ENCODE measurements around the gene FOXC1. TPM values are rescaled to one million over a fixed set of nuclear protein-coding genes. Genes with fewer than 3 reads are reported as not detected.

The FOXC1 gene
- total RNA-seq, 1 experiment from 2014 or later, result 16.7 TPM

DNA sequence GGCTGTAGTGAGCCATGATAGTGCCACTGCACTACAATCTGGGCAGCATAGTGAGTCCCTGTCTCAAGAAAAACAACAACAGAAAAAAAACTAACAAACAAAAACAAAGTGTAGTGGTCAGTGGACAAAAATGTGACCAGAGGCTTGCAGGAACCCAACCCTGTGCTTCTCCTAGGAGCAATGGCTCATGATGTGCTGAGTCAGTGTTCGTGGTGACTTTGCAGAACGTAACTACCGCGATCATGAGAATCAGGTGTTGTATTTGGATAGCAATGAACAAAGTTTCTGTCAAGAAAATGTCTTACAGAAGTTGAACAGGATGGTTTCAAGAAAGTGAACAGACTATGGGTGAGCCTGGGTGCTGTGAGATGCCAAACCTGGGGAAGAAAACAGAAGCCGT is 18.5 kb upstream of the FOXC1 start:
- H3K27ac Mint-ChIP-seq (ENCODE audit: low read depth, unreplicated experiment), result no peak overlapping the region
- ChIA-PET POLR2A (no interaction called here), CTCF (interaction anchor here (1.0 kb wide), 2 partner anchors 604 to 764 kb away, joined by 3 read pairs; no protein-coding TSS in a partner anchor)
- TF ChIP-seq CTCF (IDR thresholded peaks at IDR 0.05; ENCODE audit: unreplicated experiment), result no peak
- no peak overlapping the region for H3K4me3 Mint-ChIP-seq (ENCODE audit: unreplicated experiment)
- H3K4me1 Mint-ChIP-seq (ENCODE audit: insufficient read depth, unreplicated experiment), result peaks cover 8% of the 10 kb centered on the region
- intact Hi-C loops (cut with micrococcal nuclease), result no loop called here
- BruUV-seq (replicated peaks), result no TSS peak
- peaks cover 21% of the 10 kb centered on the region for H3K27me3 Mint-ChIP-seq (ENCODE audit: insufficient read depth, unreplicated experiment)
- no peak for DNase-seq (ENCODE audit: unreplicated experiment)
- H3K36me3 Mint-ChIP-seq (ENCODE audit: insufficient read depth, unreplicated experiment), result no peaks in the 10 kb centered on the region
- no peaks in the 10 kb centered on the region for H3K9me3 Mint-ChIP-seq (ENCODE audit: unreplicated experiment)

DNA sequence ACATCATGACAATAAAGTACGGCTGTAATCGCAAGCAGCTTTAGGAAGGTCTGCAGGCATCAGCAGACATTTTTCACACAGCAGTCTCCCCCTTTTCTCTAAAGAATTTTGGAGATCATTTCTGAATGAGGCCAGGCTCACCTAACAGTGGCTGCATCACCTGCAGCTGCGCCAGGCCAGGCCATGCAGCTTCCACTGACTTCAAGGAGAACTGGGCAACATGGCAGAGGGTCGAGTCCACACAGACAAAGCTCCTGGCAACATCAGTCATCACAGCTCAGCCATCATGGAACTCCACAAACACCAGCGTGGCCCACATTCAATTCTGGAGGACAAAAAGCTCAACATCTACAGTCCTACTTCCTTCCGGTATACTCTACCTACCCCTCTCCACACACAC is 17.8 kb upstream of the FOXC1 start:
- CTCF ChIA-PET, result interaction anchor here (0.6 to 1.0 kb wide), 3 partner anchors 515 to 763 kb away, joined by 3 read pairs; no protein-coding TSS in a partner anchor
- intact Hi-C loops (cut with micrococcal nuclease), result no loop called here
- H3K9me3 Mint-ChIP-seq (ENCODE audit: unreplicated experiment), result no peaks in the 10 kb centered on the region
- H3K27ac Mint-ChIP-seq (ENCODE audit: low read depth, unreplicated experiment), result no peak overlapping the region
- TF ChIP-seq CTCF (IDR thresholded peaks at IDR 0.05; ENCODE audit: unreplicated experiment), result no peak
- no TSS peak for BruUV-seq (replicated peaks)
- no peaks in the 10 kb centered on the region for H3K36me3 Mint-ChIP-seq (ENCODE audit: insufficient read depth, unreplicated experiment)
- H3K4me1 Mint-ChIP-seq (ENCODE audit: insufficient read depth, unreplicated experiment), result peaks cover 12% of the 10 kb centered on the region
- POLR2A ChIA-PET, result interaction anchor here (0.6 kb wide), 1 partner anchor 1397 kb away, joined by 3 read pairs; no protein-coding TSS in a partner anchor
- no peak for DNase-seq (ENCODE audit: unreplicated experiment)
- H3K4me3 Mint-ChIP-seq (ENCODE audit: unreplicated experiment), result no peak overlapping the region
- H3K27me3 Mint-ChIP-seq (ENCODE audit: insufficient read depth, unreplicated experiment), result peaks cover 21% of the 10 kb centered on the region

DNA sequence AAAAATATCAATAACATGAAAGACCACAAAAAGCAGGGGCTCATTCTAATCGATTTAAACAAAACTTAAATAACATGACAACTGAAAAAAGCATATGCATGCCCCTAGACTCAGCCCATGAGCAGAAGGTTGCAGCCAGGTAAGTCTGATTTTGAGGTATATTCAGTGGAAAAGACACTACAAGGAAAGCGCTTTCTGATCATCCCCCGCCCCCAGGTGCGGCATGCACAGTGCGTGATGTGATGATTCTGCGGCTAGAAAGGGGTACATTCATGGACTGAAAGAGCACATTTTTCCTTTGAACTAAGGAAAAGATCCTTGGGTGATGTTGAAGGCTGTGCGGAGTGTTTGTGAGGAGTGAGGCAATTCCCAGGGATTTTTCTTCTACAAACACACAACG is 16.9 kb upstream of the FOXC1 start:
- no TSS peak for BruUV-seq (replicated peaks)
- H3K9me3 Mint-ChIP-seq (ENCODE audit: unreplicated experiment), result no peaks in the 10 kb centered on the region
- POLR2A ChIA-PET, result interaction anchor here (0.6 kb wide), 1 partner anchor 1396 kb away, joined by 3 read pairs; no protein-coding TSS in a partner anchor
- H3K4me3 Mint-ChIP-seq (ENCODE audit: unreplicated experiment), result no peak overlapping the region
- H3K36me3 Mint-ChIP-seq (ENCODE audit: insufficient read depth, unreplicated experiment), result no peaks in the 10 kb centered on the region
- intact Hi-C loops (cut with micrococcal nuclease), result no loop called here
- CTCF ChIA-PET, result interaction anchor here (0.7 to 1.3 kb wide), 3 partner anchors 465 to 1157 kb away, joined by 3 to 5 read pairs (median 4); no protein-coding TSS in a partner anchor
- DNase-seq (ENCODE audit: unreplicated experiment), result no peak
- no peak for TF ChIP-seq CTCF (IDR thresholded peaks at IDR 0.05; ENCODE audit: unreplicated experiment)
- peaks cover 21% of the 10 kb centered on the region for H3K4me1 Mint-ChIP-seq (ENCODE audit: insufficient read depth, unreplicated experiment)
- H3K27me3 Mint-ChIP-seq (ENCODE audit: insufficient read depth, unreplicated experiment), result peaks cover 21% of the 10 kb centered on the region
- H3K27ac Mint-ChIP-seq (ENCODE audit: low read depth, unreplicated experiment), result no peak overlapping the region

DNA sequence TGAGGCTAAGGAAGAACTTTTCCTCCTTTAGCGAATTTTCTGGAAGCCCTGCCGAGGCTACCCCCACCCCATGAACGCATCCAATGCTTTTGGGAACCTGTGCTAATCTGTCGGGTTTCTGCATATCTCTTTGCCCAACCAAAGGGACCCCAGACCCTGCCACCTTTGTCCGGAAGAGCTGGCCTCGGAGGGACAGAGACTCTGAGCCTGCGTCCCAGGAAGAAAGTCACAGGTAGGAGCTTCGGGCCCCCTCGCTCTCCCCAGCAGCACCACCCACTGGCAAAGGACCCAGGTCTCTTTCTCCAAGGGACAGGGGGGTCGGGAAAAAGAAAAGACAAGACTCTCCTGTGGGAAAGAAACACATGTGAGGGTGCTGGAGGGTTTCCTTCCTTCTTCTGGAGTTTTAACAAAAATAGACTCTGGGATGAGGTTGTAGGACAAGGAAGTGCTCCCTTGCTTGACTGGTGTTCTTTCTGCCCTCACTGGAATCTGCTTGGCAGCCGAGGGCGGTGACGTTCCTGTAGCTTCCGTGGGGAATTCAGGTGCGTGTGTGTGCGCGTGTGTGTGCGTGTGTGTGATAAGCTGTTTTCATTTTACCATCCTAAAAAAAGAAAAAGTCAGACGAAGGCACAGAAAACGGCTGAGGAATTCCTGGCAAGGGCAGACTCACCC is 16.3 kb upstream of the FOXC1 start:
- Mint-ChIP-seq H3K4me3 (ENCODE audit: unreplicated experiment) (no peak overlapping the region), H3K4me1 (ENCODE audit: insufficient read depth, unreplicated experiment) (peaks cover 27% of the 10 kb centered on the region), H3K9me3 (ENCODE audit: unreplicated experiment) (no peaks in the 10 kb centered on the region), H3K27me3 (ENCODE audit: insufficient read depth, unreplicated experiment) (peaks cover 21% of the 10 kb centered on the region), H3K27ac (ENCODE audit: low read depth, unreplicated experiment) (no peak overlapping the region), H3K36me3 (ENCODE audit: insufficient read depth, unreplicated experiment) (no peaks in the 10 kb centered on the region)
- intact Hi-C loops (cut with micrococcal nuclease), result no loop called here
- DNase-seq (ENCODE audit: unreplicated experiment), result no peak
- CTCF ChIA-PET, result interaction anchor here (0.6 to 6.3 kb wide), 7 partner anchors 8 to 1156 kb away, joined by 3 to 49 read pairs (median 3); no protein-coding TSS in a partner anchor
- no peak for TF ChIP-seq CTCF (IDR thresholded peaks at IDR 0.05; ENCODE audit: unreplicated experiment)
- POLR2A ChIA-PET, result interaction anchor here (0.6 to 0.7 kb wide), 3 partner anchors 8 to 755 kb away, joined by 3 read pairs; no protein-coding TSS in a partner anchor
- BruUV-seq (replicated peaks), result no TSS peak
